DOHH2 (cell line): Measurements from ENCODE around the gene ST6GAL1.

Experiments
- CTCF ChIP-seq: fragments of 200-600 bp; sonication (generic); IDR thresholded peaks from one replicate; pipeline ENCODE4 v1.5.1; 2014; ENCODE audit warnings: antibody characterized with exemption, mild to moderate bottlenecking, low read depth, low read length; ENCODE audit not compliant: poor library complexity, severe bottlenecking
- EZH2phosphoT487 ChIP-seq: fragments of 200-600 bp; sonication (generic); IDR thresholded peaks from 2 replicates; pipeline ENCODE4 v1.6.1; 2017; ENCODE audit warnings: borderline replicate concordance, mild to moderate bottlenecking, antibody characterized with exemption, low read length, moderate library complexity, mixed read lengths

- TF ChIP-seq CTCF (no peak), EZH2phosphoT487 (no peak)
Measured at GRCh38 chr3:187015903-187016638, 85.7 kb downstream of the ST6GAL1 start.
